Measurements from ENCODE around the gene RBBP7. TPM values are rescaled to one million over a fixed set of nuclear protein-coding genes. Genes with fewer than 3 reads are reported as not detected.

The RBBP7 gene
- total RNA-seq, 2 donors from 2014 or later = 71.2 to 92.4 TPM

DNA sequence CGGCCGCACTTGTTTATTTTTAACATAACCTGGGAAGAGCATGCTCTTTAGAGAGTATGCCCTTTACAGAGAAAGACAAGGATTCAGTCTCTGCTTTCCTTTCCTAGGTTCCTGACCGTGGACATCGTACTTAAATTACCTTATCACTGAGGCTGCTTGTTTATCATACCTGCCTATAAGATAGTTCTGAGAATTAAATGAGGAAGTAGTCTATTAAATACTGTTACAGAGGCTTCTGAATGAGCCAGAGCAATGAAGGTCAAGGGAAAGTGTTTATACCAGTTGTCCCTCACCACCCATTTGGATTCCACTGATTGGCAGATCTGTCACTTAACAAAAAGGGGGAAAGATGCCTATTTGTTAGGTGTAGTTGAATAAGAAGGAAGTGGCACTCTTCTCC, 73.9 kb downstream of the RBBP7 start:
- DNase-seq (ENCODE audit: low spot score) (no peak), ATAC-seq (ENCODE audit: insufficient number of reproducible peaks, low FRiP score, low read depth) (no peak)
- Histone ChIP-seq H3K27ac (no peak overlapping the region), H3K4me3 (no peak overlapping the region), H3K36me3 (no peaks in the 10 kb centered on the region), H3K27me3 (replicated peaks; ENCODE audit: insufficient read depth) (no peaks in the 10 kb centered on the region), H3K4me1 (ENCODE audit: control insufficient read depth in 1 of 2, low read depth in 2 of 2) (no peaks in the 10 kb centered on the region), H3K9me3 (no peaks in the 10 kb centered on the region)
- TF ChIP-seq, protein P1, sequence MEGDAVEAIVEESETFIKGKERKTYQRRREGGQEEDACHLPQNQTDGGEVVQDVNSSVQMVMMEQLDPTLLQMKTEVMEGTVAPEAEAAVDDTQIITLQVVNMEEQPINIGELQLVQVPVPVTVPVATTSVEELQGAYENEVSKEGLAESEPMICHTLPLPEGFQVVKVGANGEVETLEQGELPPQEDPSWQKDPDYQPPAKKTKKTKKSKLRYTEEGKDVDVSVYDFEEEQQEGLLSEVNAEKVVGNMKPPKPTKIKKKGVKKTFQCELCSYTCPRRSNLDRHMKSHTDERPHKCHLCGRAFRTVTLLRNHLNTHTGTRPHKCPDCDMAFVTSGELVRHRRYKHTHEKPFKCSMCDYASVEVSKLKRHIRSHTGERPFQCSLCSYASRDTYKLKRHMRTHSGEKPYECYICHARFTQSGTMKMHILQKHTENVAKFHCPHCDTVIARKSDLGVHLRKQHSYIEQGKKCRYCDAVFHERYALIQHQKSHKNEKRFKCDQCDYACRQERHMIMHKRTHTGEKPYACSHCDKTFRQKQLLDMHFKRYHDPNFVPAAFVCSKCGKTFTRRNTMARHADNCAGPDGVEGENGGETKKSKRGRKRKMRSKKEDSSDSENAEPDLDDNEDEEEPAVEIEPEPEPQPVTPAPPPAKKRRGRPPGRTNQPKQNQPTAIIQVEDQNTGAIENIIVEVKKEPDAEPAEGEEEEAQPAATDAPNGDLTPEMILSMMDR (IDR thresholded peaks at IDR 0.05) = no peak

Other genes starting within 250 kb of the RBBP7 start
- gene S100G, start 220.2 kb downstream of the RBBP7 start, total RNA-seq = not detected
- gene CTPS2, start 157.7 kb downstream of the RBBP7 start, total RNA-seq = 10 to 100 TPM in 1 of 2 donors, 1 to 10 TPM in 1; 7.9 to 12.0 TPM
- 10 to 100 TPM; 18.3 to 22.2 TPM for gene SYAP1, start 150.8 kb downstream of the RBBP7 start, total RNA-seq
- gene TXLNG, start 83.9 kb downstream of the RBBP7 start, total RNA-seq = 10 to 100 TPM; 11.1 to 19.9 TPM
- gene REPS2, start 76.3 kb upstream of the RBBP7 start, total RNA-seq = 10 to 100 TPM in 1 of 2 donors, 1 to 10 TPM in 1; 4.9 to 22.9 TPM